Activated naive CD8-positive, alpha-beta T cell (primary cell): ENCODE measurements around the gene PRR7.

Experiments
- H3K27ac Mint-ChIP-seq: one replicate; pipeline ENCODE4 v1.8.0; 2021; ENCODE audit warnings: mixed read lengths
- H3K27me3 Mint-ChIP-seq: one replicate; pipeline ENCODE4 v1.8.0; 2021; ENCODE audit warnings: mixed read lengths
- H3K36me3 Mint-ChIP-seq: one replicate; pipeline ENCODE4 v1.8.0; 2021; ENCODE audit warnings: mixed read lengths
- H3K4me1 Mint-ChIP-seq: one replicate; pipeline ENCODE4 v1.8.0; 2021; ENCODE audit warnings: low read depth, mixed read lengths
- H3K4me3 Mint-ChIP-seq: one replicate; pipeline ENCODE4 v1.8.0; 2021; ENCODE audit warnings: mild to moderate bottlenecking, mixed read lengths
- H3K9me3 Mint-ChIP-seq: one replicate; pipeline ENCODE4 v1.8.0; 2021; ENCODE audit warnings: low read depth, mixed read lengths

The PRR7 gene

GRCh38 chr5:177440211-177440989 lies 6.2 kb upstream of the PRR7 start:
- Mint-ChIP-seq H3K9me3 (no peaks in the 10 kb centered on the region), H3K4me3 (peak overlapping the region; percentile 23), H3K27ac (peak overlapping the region; percentile 83), H3K36me3 (peaks cover 14% of the 10 kb centered on the region), H3K27me3 (no peaks in the 10 kb centered on the region), H3K4me1 (peaks cover 58% of the 10 kb centered on the region)

GRCh38 chr5:177440990-177441780 lies 5.4 kb upstream of the PRR7 start:
- H3K9me3 Mint-ChIP-seq = no peaks in the 10 kb centered on the region
- no peak overlapping the region for H3K4me3 Mint-ChIP-seq
- peak overlapping the region; percentile 10 for H3K27ac Mint-ChIP-seq
- H3K36me3 Mint-ChIP-seq = peaks cover 14% of the 10 kb centered on the region
- H3K4me1 Mint-ChIP-seq = peaks cover 62% of the 10 kb centered on the region
- H3K27me3 Mint-ChIP-seq = no peaks in the 10 kb centered on the region

- H3K27me3 Mint-ChIP-seq = no peaks in the 10 kb centered on the region
- peak overlapping the region; percentile 66 for H3K27ac Mint-ChIP-seq
- H3K4me3 Mint-ChIP-seq = no peak overlapping the region
- H3K36me3 Mint-ChIP-seq = peaks cover 11% of the 10 kb centered on the region
- H3K4me1 Mint-ChIP-seq = peaks cover 57% of the 10 kb centered on the region
- H3K9me3 Mint-ChIP-seq = no peaks in the 10 kb centered on the region
These were observed 4.4 kb upstream of the PRR7 start for GRCh38 chr5:177442066-177442826.

GRCh38 chr5:177443144-177443983 lies 3.2 kb upstream of the PRR7 start:
- H3K4me3 Mint-ChIP-seq = no peak overlapping the region
- H3K36me3 Mint-ChIP-seq = peaks cover 6% of the 10 kb centered on the region

GRCh38 chr5:177444106-177445051 lies 2.2 kb upstream of the PRR7 start:
- peak overlapping the region; percentile 87 for H3K4me3 Mint-ChIP-seq
- no peaks in the 10 kb centered on the region for H3K27me3 Mint-ChIP-seq
- H3K4me1 Mint-ChIP-seq = peaks cover 53% of the 10 kb centered on the region

More at GRCh38 chr5:177443144-177443983, 3.2 kb upstream of the PRR7 start:
- peak overlapping the region; percentile 28 for H3K27ac Mint-ChIP-seq
- no peaks in the 10 kb centered on the region for H3K27me3 Mint-ChIP-seq
- H3K9me3 Mint-ChIP-seq = no peaks in the 10 kb centered on the region
- peaks cover 56% of the 10 kb centered on the region for H3K4me1 Mint-ChIP-seq

GRCh38 chr5:177445052-177445916 lies 1.3 kb upstream of the PRR7 start:
- Mint-ChIP-seq H3K27ac (peak overlapping the region; percentile 93), H3K36me3 (no peaks in the 10 kb centered on the region), H3K4me3 (peak overlapping the region; percentile 87), H3K4me1 (peaks cover 44% of the 10 kb centered on the region), H3K27me3 (no peaks in the 10 kb centered on the region), H3K9me3 (no peaks in the 10 kb centered on the region)

More at GRCh38 chr5:177444106-177445051, 2.2 kb upstream of the PRR7 start:
- H3K9me3 Mint-ChIP-seq = no peaks in the 10 kb centered on the region
- peak overlapping the region; percentile 93 for H3K27ac Mint-ChIP-seq
- H3K36me3 Mint-ChIP-seq = peaks cover 4% of the 10 kb centered on the region

- Mint-ChIP-seq H3K27me3 (no peaks in the 10 kb centered on the region), H3K27ac (peak overlapping the region; percentile 93), H3K4me1 (peaks cover 43% of the 10 kb centered on the region), H3K4me3 (peak overlapping the region; percentile 87), H3K9me3 (no peaks in the 10 kb centered on the region), H3K36me3 (no peaks in the 10 kb centered on the region)
These were observed 756 bp upstream of the PRR7 start for GRCh38 chr5:177445917-177446199.

GRCh38 chr5:177447066-177447610 lies 524 bp downstream of the PRR7 start:
- H3K4me1 Mint-ChIP-seq = peaks cover 43% of the 10 kb centered on the region
- H3K4me3 Mint-ChIP-seq = no peak overlapping the region
- H3K9me3 Mint-ChIP-seq = no peaks in the 10 kb centered on the region
- H3K27ac Mint-ChIP-seq = no peak overlapping the region
- no peaks in the 10 kb centered on the region for H3K36me3 Mint-ChIP-seq
- no peaks in the 10 kb centered on the region for H3K27me3 Mint-ChIP-seq

GRCh38 chr5:177447611-177448243 lies 1.1 kb downstream of the PRR7 start:
- peaks cover 44% of the 10 kb centered on the region for H3K4me1 Mint-ChIP-seq
- no peaks in the 10 kb centered on the region for H3K9me3 Mint-ChIP-seq
- H3K36me3 Mint-ChIP-seq = no peaks in the 10 kb centered on the region
- H3K27ac Mint-ChIP-seq = peak overlapping the region; percentile 61
- peak overlapping the region; percentile 85 for H3K4me3 Mint-ChIP-seq
- no peaks in the 10 kb centered on the region for H3K27me3 Mint-ChIP-seq

GRCh38 chr5:177448244-177448950 lies 1.8 kb downstream of the PRR7 start:
- Mint-ChIP-seq H3K36me3 (no peaks in the 10 kb centered on the region), H3K27me3 (no peaks in the 10 kb centered on the region), H3K27ac (peak overlapping the region; percentile 73), H3K4me3 (peak overlapping the region; percentile 85), H3K4me1 (peaks cover 48% of the 10 kb centered on the region), H3K9me3 (no peaks in the 10 kb centered on the region)

GRCh38 chr5:177449140-177450061 lies 2.8 kb downstream of the PRR7 start:
- Mint-ChIP-seq H3K36me3 (no peaks in the 10 kb centered on the region), H3K4me1 (peaks cover 46% of the 10 kb centered on the region), H3K9me3 (no peaks in the 10 kb centered on the region), H3K27ac (no peak overlapping the region), H3K4me3 (no peak overlapping the region), H3K27me3 (no peaks in the 10 kb centered on the region)
